Measurements from ENCODE around the gene DIRAS1. TPM values are rescaled to one million over a fixed set of nuclear protein-coding genes. Genes with fewer than 3 reads are reported as not detected.

DIRAS1 gene
- polyA plus RNA-seq, 2 of the 4 experiments (the other 2 are of a cell fraction), result 2.5 to 4.3 TPM

- DNase-seq (ENCODE audit: low read depth in 1 of 2, low spot score in 1 of 2) (no peak), FAIRE-seq (no peak), ATAC-seq (no peak)
- Histone ChIP-seq H3K9me3 (0 out of 3 replicates have a peak, but pooled peaks cover 6% of the 10 kb centered on the region), H3K4me2 (no peak overlapping the region), H3K4me3 (no peak overlapping the region), H3K4me1 (peaks cover 9% of the 10 kb centered on the region; the same call in 2 of the 3 replicates), H3K27ac (no peak overlapping the region)
- no peak for TF ChIP-seq EHMT2 (IDR thresholded peaks at IDR 0.05; ENCODE audit: low read depth)
- TF ChIP-seq, protein P1, sequence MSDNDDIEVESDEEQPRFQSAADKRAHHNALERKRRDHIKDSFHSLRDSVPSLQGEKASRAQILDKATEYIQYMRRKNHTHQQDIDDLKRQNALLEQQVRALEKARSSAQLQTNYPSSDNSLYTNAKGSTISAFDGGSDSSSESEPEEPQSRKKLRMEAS (IDR thresholded peaks at IDR 0.05), result no peak
- TF ChIP-seq SMC3 (IDR thresholded peaks at IDR 0.05), result no peak
- TF ChIP-seq GATA3 (IDR thresholded peaks at IDR 0.05; ENCODE audit: borderline replicate concordance), result no peak
- TF ChIP-seq FOSL2 (IDR thresholded peaks at IDR 0.05), result no peak
- TF ChIP-seq FOSL2 (CRISPR knock-in tag; IDR thresholded peaks at IDR 0.05), result no peak
- TF ChIP-seq, protein P2, sequence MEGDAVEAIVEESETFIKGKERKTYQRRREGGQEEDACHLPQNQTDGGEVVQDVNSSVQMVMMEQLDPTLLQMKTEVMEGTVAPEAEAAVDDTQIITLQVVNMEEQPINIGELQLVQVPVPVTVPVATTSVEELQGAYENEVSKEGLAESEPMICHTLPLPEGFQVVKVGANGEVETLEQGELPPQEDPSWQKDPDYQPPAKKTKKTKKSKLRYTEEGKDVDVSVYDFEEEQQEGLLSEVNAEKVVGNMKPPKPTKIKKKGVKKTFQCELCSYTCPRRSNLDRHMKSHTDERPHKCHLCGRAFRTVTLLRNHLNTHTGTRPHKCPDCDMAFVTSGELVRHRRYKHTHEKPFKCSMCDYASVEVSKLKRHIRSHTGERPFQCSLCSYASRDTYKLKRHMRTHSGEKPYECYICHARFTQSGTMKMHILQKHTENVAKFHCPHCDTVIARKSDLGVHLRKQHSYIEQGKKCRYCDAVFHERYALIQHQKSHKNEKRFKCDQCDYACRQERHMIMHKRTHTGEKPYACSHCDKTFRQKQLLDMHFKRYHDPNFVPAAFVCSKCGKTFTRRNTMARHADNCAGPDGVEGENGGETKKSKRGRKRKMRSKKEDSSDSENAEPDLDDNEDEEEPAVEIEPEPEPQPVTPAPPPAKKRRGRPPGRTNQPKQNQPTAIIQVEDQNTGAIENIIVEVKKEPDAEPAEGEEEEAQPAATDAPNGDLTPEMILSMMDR (IDR thresholded peaks at IDR 0.05), result no peak
- TF ChIP-seq NPAS2 (CRISPR knock-in tag; IDR thresholded peaks at IDR 0.05; ENCODE audit: borderline replicate concordance), result no peak
- TF ChIP-seq BHLHE40 (IDR thresholded peaks at IDR 0.05; ENCODE audit: low read depth, low read length), result no peak
- no peak for TF ChIP-seq TFCP2L1 (CRISPR knock-in tag; IDR thresholded peaks at IDR 0.05)
- no peak for TF ChIP-seq ZSCAN20 (CRISPR knock-in tag; IDR thresholded peaks at IDR 0.05)
- no peak for TF ChIP-seq POLR2A (IDR thresholded peaks at IDR 0.05; ENCODE audit: low read length)
- no peak for TF ChIP-seq ZNF302 (CRISPR knock-in tag; IDR thresholded peaks at IDR 0.05)
- no peak for TF ChIP-seq HEYL (CRISPR knock-in tag; IDR thresholded peaks at IDR 0.05)
- TF ChIP-seq RNF2 (IDR thresholded peaks at IDR 0.05; ENCODE audit: borderline replicate concordance, low read depth), result no peak
- TF ChIP-seq ZC3H11A (IDR thresholded peaks at IDR 0.05), result no peak
- WGBS (ENCODE audit: missing lambda C conversion rate), result 93% methylated on average over 37 of the region's 51 CpGs
- CTCF ChIA-PET, result interaction anchor here (0.7 to 2.2 kb wide), 2 partner anchors 50 to 69 kb away, joined by 3 to 8 read pairs; no protein-coding TSS in a partner anchor
- POLR2A ChIA-PET, result no interaction called here
These were observed 4.2 kb downstream of the DIRAS1 start for GRCh38 chr19:2716722-2717637.

DNA sequence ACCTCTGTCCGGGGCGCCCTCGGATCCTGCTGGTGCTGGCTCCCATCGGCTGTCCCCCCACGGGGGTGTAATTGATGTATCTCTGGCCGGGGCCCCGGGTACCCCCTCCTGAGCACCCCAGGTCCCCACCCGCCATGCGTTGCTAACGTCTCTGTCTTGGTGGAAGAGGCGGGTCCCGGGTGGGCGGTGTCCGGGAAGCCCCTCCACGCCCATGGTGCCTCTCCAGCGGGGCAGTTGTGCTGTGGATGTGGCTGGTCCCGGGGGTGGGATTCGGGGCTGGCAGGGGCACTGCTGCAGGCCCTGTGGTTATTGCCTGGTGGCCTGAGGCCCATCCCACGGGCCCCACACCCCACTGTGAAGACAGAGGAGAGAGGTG lies 4.9 kb downstream of the DIRAS1 start:
- no CpG with 5 or more reads among the region's 19 CpGs for WGBS (ENCODE audit: missing lambda C conversion rate)
- no peak for ATAC-seq
- Histone ChIP-seq H3K27ac (no peak overlapping the region), H3K9me3 (0 out of 3 replicates have a peak, but pooled peaks cover 6% of the 10 kb centered on the region), H3K4me2 (no peak overlapping the region), H3K4me1 (peaks cover 9% of the 10 kb centered on the region; the same call in 2 of the 3 replicates), H3K4me3 (no peak overlapping the region)
- ChIA-PET POLR2A (no interaction called here), CTCF (no interaction called here)
- DNase-seq (ENCODE audit: low read depth in 1 of 2, low spot score in 1 of 2), result no peak
- no peak for FAIRE-seq
- TF ChIP-seq JUNB (IDR thresholded peaks at IDR 0.05), result no peak
- no peak for TF ChIP-seq FOSL2 (IDR thresholded peaks at IDR 0.05)
- no peak for TF ChIP-seq FOSL2 (CRISPR knock-in tag; IDR thresholded peaks at IDR 0.05)
- TF ChIP-seq HOXB5 (CRISPR knock-in tag; IDR thresholded peaks at IDR 0.05), result no peak
- TF ChIP-seq KDM1A (IDR thresholded peaks at IDR 0.05; ENCODE audit: low read depth), result no peak
- TF ChIP-seq ZFP36 (IDR thresholded peaks at IDR 0.05; ENCODE audit: borderline replicate concordance, partially characterized antibody), result no peak
- TF ChIP-seq CEBPB (IDR thresholded peaks at IDR 0.05), result no peak
- TF ChIP-seq, protein P3, sequence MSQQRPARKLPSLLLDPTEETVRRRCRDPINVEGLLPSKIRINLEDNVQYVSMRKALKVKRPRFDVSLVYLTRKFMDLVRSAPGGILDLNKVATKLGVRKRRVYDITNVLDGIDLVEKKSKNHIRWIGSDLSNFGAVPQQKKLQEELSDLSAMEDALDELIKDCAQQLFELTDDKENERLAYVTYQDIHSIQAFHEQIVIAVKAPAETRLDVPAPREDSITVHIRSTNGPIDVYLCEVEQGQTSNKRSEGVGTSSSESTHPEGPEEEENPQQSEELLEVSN (IDR thresholded peaks at IDR 0.05; ENCODE audit: borderline replicate concordance, low read depth), result no peak
- TF ChIP-seq POLR2A (IDR thresholded peaks at IDR 0.05; ENCODE audit: low read length), result no peak
- TF ChIP-seq TFCP2L1 (CRISPR knock-in tag; IDR thresholded peaks at IDR 0.05), result no peak
- TF ChIP-seq RAD21 (conservative IDR thresholded peaks at IDR 0.05 in 1 of 2, IDR thresholded peaks at IDR 0.05 in 1 of 2), result no peak
- TF ChIP-seq ZSCAN20 (CRISPR knock-in tag; IDR thresholded peaks at IDR 0.05), result no peak
- no peak for TF ChIP-seq PHF8 (IDR thresholded peaks at IDR 0.05; ENCODE audit: borderline replicate concordance, low read depth)
- TF ChIP-seq GATA3 (IDR thresholded peaks at IDR 0.05; ENCODE audit: borderline replicate concordance), result no peak
- TF ChIP-seq EHMT2 (IDR thresholded peaks at IDR 0.05; ENCODE audit: low read depth), result no peak
- TF ChIP-seq, protein P4, sequence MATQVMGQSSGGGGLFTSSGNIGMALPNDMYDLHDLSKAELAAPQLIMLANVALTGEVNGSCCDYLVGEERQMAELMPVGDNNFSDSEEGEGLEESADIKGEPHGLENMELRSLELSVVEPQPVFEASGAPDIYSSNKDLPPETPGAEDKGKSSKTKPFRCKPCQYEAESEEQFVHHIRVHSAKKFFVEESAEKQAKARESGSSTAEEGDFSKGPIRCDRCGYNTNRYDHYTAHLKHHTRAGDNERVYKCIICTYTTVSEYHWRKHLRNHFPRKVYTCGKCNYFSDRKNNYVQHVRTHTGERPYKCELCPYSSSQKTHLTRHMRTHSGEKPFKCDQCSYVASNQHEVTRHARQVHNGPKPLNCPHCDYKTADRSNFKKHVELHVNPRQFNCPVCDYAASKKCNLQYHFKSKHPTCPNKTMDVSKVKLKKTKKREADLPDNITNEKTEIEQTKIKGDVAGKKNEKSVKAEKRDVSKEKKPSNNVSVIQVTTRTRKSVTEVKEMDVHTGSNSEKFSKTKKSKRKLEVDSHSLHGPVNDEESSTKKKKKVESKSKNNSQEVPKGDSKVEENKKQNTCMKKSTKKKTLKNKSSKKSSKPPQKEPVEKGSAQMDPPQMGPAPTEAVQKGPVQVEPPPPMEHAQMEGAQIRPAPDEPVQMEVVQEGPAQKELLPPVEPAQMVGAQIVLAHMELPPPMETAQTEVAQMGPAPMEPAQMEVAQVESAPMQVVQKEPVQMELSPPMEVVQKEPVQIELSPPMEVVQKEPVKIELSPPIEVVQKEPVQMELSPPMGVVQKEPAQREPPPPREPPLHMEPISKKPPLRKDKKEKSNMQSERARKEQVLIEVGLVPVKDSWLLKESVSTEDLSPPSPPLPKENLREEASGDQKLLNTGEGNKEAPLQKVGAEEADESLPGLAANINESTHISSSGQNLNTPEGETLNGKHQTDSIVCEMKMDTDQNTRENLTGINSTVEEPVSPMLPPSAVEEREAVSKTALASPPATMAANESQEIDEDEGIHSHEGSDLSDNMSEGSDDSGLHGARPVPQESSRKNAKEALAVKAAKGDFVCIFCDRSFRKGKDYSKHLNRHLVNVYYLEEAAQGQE (IDR thresholded peaks at IDR 0.05), result no peak
- TF ChIP-seq ATOH8 (CRISPR knock-in tag; IDR thresholded peaks at IDR 0.05; ENCODE audit: low read depth), result no peak
- TF ChIP-seq, protein P5, sequence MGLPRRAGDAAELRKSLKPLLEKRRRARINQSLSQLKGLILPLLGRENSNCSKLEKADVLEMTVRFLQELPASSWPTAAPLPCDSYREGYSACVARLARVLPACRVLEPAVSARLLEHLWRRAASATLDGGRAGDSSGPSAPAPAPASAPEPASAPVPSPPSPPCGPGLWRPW (IDR thresholded peaks at IDR 0.05), result no peak

Data from A549 (cell line).